ENCODE measurements around the gene IKZF1.

The IKZF1 gene

DNA sequence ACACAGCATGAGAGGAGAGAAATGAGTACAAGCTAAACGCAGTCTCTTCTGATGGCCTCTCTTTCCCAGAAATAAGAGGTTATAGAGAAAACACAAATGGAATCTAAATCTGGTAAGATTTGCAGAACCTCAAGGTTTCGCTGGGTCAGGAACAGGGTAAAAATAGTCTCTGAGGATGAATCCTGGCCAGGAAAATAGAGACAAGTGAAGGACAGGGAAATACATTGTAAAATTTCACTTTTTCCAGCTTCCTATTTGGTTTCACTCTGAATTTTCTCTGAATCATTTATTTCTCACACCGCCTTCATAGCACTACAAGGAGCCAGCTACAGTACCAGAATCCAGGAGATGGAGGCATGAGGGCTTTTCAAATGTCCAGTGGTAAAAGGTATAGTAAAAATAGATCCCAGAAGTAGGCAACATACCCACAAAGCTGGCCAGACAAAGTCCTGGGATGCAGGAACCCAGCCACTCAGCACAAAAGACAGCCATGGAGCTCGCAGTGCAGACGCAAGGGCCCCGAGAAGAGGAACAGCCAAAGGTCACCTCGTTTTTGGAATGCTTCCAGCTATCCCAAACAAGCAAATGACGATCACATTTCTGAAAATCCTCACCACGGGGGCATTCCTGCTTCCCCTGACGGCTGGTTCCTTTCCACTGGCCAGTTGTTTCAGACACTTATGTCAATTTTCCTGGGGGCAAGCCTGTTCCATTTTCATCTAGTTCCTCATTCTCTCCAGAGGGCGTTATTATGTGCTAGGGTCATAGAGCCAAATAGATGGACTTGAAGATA lies 21.5 kb upstream of the IKZF1 start:
- intact Hi-C loops (cut with DNase I) = no loop called here
- no peak for DNase-seq

DNA sequence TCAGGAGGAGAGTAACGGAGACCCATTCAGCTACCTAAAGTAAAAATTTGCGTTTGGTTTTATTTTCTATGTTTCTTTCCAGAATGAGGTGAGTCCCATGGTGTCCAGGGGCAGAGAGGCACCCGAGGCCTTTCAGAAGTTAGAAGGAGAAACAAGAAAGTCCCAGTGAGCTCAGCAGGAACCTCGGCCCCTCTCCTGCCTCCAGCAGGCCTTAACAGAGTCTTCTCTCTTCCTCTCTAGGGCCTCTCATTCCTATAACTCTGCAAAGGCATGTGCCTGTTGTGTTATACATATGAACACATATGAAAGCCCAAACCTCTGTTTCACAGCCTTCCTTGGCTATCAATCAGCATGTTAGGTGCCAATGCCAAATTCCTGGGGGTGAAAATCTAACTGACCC lies 20.8 kb upstream of the IKZF1 start:
- intact Hi-C loops (cut with DNase I) = no loop called here
- no peak for DNase-seq

DNA sequence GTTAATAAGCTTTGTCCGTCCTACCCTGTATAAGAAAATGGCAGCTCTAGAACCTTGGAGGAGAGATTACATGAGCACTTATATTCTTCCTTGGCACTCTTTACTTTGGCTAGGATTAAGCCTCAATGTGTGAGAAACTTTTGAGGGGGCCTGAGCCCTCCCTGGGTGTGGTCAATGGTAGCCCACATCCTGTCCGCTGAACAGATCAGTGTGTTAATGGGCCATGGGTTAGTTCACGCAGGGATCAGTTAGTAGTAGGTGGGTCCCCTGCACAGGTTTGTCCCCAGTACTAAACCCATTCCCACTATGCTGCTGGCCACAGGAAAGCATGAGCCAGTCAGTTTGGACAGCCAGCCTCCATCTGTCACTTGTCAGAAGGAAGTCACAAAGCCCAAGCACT lies 20.2 kb upstream of the IKZF1 start:
- DNase-seq = no peak
- intact Hi-C loops (cut with DNase I) = no loop called here

DNA sequence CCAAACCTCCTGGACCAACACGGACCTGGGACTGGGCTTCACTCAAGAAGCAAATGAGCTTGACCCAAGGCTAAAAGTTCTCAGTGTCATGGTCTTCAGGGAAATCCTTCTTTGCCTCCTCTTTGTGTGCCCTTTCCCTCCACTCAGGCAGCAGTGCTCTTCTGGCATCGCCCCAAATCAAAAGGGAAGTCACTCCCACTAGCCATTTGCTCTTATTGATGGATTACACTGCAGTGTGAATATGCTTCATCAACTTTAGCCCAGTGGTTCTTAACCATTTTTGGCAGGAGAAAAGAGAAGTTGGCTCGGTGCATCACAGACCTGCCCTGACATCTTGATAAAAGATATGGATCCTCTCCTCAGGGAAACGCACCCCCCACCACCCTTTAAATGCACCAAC lies 19.2 kb upstream of the IKZF1 start:
- no peak for DNase-seq
- intact Hi-C loops (cut with DNase I) = no loop called here

DNA sequence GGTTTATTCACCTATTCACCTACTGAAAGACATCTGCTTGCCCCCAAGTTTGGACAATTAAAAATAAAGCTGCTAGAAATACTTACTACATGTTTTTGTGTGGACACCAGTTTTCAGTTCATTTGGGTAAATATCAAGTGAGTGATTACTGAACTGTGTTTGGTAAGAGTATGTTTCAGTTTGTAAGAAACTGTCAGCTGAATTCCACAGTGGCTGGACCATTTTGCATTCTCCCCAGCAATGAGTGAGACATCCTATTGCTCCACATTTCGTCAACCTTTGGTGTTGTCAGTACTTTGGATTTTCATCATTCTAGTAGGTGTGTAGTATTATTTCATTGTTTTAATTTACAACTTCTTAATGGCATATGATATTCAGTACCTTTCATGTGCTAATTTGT lies 17.4 kb upstream of the IKZF1 start:
- intact Hi-C loops (cut with DNase I) = no loop called here
- DNase-seq = no peak

DNA sequence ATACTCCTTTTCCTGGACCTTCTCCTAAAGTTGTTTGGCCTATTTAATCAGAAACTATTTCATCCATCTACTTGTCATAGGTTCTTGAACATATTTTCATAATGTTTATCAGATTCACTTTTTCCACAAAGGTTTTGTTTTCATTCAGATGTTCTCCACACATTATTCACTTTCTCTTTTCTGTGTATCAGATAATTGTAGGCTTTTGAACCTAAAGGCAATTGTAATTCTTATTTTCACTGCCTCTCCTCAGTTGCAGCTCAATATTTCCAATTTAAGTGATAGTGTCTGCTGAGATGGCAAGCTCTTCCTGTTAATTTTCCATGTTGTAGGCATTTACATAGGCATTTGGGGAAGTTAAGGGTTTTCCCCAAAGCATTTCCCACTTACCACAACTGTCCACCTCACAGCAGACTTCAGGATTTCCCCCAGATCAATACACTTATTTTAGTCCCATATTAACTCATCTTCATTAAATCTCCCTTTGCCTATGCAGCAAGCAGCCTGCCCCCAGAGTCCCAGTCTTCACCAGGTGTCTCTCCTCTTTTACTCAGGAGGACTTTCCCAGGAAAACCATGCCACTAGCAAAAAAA lies 12.3 kb upstream of the IKZF1 start:
- DNase-seq = no peak
- intact Hi-C loops (cut with DNase I) = no loop called here

DNA sequence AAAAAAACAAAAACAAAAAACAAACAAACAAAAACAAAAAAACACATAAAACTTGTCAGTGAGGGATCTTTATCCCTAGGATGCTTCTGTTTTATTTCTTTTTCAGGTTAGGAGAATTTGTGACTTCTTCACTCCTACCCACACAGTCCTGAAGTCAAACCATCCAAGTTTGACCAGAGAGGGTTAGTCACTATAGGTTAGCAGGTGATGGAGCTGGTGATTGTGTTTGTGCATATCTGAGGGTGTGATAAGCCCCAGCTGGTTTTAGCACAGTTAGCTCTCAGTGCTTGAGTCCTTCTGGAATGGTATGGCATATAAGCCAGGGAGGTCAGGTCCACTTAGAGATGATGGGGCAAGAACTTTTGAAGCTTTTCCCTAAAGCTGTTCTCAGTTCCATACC lies 11.8 kb upstream of the IKZF1 start:
- no peak for DNase-seq

DNA sequence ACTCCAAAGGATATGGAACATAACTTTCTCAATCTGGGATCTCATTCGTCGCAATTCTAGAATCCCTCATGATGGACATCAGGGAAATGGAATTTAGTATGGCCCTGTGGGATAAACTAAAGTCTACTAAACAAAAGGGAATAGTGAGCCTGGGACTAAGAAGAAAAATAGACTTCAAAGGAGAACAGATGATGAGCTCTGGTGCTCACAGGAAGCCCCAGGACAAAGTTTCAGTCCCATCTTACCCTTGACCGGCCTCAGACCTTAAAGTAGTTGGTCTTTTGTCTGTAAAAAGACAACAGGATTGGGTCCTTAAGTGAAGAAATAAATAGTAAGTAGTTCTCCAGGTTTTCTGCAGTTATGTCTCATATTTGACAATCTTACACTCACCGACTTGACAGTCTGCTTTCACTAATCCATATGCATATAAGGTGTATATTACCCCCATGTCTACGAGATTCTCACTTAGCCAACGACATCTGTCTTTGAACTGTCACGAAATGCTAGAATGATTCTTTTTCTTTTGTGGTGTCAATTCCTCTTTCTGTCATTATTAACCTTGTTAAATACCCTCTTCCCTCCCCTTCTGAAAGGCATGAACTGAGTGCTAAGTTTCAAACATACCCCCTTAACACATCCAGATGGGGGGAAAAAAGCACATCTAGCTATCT lies 10.9 kb upstream of the IKZF1 start:
- no peak for DNase-seq
- intact Hi-C loops (cut with DNase I) = no loop called here

More for the DNA sequence above, 11.8 kb upstream of the IKZF1 start:
- intact Hi-C loops (cut with DNase I) = no loop called here

DNA sequence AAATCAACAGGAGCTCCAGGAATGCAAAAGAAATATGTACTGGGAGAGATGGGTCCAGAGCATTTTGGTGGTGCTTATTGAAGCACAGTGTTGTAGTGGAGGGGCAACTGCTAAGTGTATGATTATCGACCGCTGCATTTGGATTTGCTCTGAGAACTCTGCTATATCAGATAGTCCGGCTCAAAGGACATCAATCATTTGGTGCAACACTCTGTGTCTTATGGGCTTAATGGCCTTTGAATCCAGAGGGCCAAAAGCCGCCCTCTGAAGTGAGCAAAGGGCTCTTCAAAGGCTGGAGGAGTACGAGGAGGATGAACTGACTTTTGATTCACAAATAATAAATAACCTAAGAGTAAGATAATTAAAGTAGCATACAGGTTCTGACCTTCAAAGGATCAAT lies 9.4 kb upstream of the IKZF1 start:
- intact Hi-C loops (cut with DNase I) = no loop called here

DNA sequence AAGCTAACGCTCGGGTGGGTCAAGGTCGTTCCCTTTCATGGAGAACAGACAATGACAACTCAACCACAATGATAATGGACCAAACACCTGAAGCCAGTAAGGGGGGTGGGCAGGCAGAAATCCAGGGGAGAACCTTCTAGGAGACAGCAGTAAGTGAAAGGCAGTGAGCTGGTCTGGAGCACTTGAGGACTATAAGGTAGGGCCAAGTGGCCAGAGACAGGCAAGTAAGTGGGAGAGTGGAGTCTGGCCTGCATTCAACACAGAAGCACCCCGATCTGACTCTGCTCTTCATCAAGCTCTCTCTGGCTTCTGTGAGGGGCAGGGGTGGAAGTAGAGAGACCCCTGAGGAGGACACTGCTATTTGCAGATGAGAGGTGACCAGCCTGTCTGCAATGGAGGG lies 7.7 kb upstream of the IKZF1 start:
- no peak for DNase-seq
- intact Hi-C loops (cut with DNase I) = no loop called here

More for the DNA sequence above, 9.4 kb upstream of the IKZF1 start:
- DNase-seq = no peak

DNA sequence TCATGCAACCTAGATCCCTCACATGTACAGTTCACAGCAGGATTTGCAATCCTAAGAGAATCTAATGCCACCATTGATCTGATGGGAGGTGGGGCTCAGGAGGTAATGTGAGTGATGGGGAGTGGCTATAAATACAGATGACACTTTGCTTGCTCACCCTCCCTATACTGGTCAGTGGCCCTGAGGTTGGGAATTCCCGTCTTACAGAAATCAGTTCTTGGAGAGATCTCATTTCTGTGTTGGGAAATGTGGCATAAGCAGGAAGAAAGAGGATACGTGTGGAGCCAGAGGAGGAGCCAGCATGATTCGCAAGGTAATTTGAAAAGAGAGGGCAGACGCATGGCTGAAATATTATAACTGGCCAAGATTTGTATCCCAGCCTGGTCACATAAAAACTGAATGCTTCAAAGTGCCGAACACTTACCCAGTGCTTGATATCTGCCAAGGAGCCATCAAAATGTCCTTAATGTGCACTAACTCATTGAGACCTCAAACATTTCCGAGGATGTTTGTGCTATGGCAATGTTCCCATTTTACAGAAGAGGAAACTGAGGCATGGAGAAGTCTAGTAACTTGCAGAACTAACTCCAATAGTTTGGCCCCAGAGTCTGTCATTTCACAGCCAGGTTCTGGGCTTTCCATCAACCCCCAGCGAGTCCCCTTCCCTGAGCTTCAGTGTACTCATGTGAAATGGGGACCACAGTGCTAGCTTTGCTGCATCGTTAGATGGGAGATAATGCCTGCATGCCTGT lies 5.5 kb upstream of the IKZF1 start:
- intact Hi-C loops (cut with DNase I) = no loop called here
- no peak for DNase-seq

DNA sequence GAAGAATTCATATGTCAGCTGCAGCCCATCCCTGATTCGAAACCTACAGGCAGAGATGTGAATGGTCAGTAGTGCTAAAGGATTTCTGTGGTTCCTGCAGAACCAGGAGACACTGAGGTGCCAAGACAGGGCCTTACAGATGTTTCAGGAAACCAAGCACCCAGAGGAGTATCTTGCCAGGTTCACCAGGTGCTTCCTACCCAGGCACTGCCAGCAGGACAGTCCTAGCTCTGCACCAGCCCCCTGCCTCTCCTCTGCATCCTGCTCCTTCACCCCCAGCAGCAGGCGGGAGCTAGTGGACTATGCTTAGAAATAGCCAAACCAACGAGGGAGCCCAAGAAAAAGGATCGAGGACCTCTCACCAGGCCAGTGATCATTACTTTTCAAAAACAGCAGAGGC lies 4.2 kb upstream of the IKZF1 start:
- intact Hi-C loops (cut with DNase I) = no loop called here
- no peak for DNase-seq

DNA sequence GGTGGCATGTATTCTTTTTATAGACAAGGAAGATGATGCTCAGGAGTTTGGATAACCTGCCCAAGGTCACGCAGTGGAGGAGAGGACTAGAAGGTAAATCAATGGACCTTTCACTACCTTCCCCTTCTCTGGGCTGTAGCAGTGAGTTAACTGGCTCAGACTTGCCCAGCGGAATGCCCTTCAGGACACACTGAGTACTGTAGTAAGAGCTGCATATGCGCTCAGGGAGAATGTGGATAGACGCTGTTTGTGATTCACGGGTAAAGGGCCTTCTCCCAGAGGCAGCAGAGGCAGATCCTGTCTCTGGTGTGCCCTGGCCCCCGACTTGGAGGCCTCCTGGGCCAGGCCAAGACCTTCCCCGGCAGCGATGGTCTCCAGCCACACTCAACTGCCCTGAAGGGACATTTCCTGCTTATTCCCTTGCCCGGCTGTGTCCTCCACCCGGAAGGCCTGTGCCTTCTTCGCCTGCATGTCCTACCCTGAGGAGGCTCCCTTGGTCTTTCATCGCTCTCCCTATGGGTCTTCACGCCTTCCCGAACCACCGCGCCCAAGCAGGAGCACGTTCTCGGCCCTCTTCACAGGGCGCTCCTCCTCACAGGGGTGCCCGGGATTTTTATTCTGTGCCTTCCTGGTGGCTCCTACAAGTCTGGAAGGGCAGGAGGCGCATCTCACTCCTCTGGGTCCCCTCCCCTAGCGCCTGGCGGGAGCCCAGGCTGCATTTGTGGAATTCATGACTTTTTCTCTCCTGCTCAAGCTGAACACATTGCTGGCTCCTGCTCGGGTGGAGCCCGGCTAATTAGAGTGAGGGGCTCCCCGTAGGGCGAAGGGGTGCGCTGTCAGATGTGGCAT lies 1.8 kb upstream of the IKZF1 start:
- intact Hi-C loops (cut with DNase I) = no loop called here

DNA sequence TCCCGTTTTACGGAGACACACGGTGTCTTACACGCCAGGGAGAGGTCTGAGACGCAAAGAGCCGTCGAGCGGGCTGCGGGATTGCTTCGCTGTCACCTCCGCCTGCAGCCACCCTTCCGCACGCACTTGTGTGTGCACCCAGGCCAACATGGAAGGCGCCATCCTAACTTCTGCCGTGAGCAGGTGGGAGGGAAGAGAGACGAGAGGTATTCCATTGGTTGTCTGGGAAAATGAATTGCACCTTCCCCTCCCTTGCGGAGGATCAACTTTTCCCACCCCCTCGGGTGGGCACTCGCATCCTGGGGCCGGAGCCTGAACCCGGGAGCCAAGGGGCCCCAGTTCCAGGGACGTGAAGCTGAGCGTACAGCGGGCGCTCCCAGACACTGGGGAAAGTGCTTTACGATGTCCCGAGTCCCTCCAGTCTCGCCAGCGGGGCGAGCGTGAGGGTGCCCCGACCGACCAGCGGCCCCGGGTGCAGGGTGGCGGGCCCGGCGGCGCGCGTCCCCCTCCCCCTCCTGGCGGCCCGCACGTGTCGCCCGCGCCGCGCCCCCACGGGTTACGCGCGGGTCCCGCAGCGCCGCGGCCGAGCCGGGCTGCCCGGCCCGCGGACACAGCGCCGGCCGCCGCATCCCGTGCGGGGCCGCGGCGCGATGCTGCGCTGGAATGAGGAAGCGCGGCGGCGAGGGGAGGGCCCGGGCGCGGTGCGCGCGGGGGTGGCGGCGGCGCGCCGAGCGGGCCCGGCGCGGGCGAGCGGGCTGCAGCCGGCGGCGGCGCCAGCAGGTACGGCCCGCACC lies 984 bp upstream of the IKZF1 start:
- intact Hi-C loops (cut with DNase I) = no loop called here
- no peak for DNase-seq

More for the DNA sequence above, 1.8 kb upstream of the IKZF1 start:
- DNase-seq = peak in 1 of 10 donors; percentile 81

DNA sequence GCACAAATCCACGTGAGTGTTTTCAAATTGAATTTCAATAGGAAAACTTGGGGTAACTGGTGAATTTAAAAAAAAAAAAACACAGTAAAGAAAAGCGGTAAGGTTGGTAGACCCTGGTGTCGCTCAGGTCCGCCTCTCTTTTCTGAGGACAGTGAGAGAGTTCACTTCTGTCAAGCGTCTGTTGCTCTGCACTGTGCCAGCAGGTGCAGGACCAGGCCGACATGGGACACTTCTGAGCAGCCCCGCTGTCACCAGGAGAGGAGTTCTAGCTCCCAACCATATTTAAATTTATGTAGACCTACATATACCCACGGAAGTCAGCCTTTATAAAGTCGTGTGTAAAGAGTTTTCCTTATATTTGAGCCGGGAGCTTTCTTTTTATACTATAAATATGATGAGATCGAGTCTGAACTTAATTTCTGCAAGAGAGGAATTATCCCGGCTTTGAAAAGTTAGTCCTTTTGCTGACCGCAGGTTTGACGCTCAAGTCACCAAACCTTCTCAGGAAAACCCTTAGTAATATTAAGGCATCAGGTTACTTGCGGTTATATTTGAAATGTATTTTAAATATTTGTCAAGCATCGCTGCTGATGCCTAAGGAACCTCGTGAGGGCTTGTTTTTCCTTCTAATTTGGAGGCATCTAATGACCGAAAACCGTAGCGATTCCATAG lies 531 bp downstream of the IKZF1 start:
- intact Hi-C loops (cut with DNase I) = no loop called here
- DNase-seq = no peak

DNA sequence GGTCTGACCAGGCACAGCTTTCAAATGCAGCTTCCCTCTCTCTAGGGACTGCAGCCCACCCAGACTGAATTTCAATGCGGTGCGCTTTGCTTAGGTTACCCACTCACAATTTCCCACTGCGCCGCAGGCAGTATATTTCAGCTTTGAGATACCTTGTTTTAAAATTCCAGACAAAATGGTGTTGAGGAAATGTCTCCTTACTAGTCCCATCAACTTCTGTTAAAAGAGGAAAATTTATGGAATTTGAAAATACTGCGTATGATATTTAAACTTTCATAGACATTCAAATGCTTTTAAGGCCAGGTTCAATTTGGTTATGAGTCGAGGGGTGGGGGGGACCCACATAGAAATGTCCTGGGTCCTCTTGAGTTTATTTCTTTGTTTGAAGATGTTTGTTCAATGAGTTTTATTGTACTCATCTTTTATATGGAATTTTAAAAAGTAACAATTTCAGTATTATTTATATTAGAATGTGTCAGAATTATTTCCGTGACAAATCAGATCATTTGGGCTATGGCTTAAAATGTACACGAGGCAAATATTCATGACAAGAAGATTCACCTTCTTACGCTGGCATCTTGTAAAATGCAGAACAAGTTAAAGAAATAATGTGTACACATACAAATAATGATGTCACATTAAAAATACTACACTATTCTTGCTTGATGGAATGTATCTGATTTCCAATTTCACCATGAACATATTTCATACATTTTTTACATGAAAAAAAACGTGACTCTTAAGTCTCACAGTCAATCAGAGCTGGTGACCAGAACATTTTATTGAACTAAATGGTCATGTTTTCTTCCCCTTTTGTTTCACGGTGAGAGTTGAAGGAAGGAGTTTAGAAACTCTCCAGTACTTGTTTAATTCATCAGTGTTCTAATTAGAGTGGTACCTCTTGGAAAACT lies 1.3 kb downstream of the IKZF1 start:
- no peak for DNase-seq
- intact Hi-C loops (cut with DNase I) = no loop called here

DNA sequence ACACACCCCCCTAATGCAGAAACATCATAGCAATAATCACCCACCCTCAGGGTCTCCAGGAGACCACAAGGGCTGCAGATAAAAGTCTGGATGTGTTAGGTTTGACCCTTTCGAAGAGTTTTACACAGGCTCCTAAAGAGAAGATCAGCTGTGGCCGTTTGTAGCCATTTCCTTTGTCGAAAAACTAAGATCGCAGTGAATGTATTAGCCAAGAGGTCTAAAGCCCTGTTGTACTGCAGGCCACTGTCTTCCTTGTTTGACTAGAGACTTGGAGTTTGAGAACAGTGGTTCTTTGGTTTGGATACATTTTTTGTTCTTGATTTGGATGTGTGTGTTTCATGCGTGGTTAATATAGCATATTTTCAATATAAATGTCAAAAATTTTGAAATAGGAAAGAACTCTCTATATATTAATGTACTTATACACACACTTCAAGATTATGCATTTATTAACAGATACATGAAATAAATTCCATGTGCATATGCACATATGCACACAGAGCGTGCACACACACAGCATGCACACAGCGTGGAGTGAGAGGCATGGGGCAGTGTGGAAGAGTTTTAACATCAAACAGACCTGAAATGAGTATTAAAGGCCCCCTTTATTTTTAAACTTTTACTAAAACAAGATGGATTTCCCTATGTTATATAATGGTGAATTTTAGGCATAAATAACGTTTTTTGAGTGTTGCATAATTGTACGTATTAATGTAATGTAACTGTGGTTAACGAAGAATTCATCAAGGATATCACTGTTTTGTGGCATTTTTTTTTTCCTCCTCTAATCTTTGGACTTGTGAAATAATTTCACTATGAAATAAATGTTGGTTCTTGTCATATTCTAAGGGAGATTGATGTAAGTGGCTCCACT lies 2.2 kb downstream of the IKZF1 start:
- DNase-seq = no peak
- intact Hi-C loops (cut with DNase I) = no loop called here

Measured in posterior cingulate gyrus (tissue), 11 donors.